Keratinocyte (primary cell): ENCODE data around the gene ARHGAP32. TPM values are rescaled to one million over a fixed set of nuclear protein-coding genes. Genes with fewer than 3 reads are reported as not detected.

Experiments used
- DNase-seq: peaks from one replicate; pipeline ENCODE4 v3.0.0-alpha.2; 2011; ENCODE audit warnings: low read depth, missing footprints, low spot score
- FAIRE-seq: peaks from 2 replicates; lab custom pipeline; 2011; peaks lifted over from hg19 to GRCh38; lab: Jason Lieb, UNC
- H2AFZ ChIP-seq: 2 replicates; pipeline ENCODE4 v1.6.0; 2012; ENCODE audit warnings: low read length, control low read depth, inconsistent platforms; ENCODE audit not compliant: control insufficient read depth
- H3K27ac ChIP-seq: 2 replicates; pipeline ENCODE4 v1.5.1; 2011; ENCODE audit warnings: low read length; ENCODE audit not compliant: control insufficient read depth, insufficient read depth
- H3K27me3 ChIP-seq: 3 replicates; pipeline ENCODE4 v1.6.0; 2011; ENCODE audit warnings: low read length; ENCODE audit not compliant: control insufficient read depth, insufficient read depth; ENCODE audit errors: extremely low read depth
- H3K36me3 ChIP-seq, 2 experiments: 2 replicates in 1 of 2; 3 replicates in 1 of 2; pipeline ENCODE4 v1.5.1; 2011; ENCODE audit warnings: low read length in 2 of 2, mild to moderate bottlenecking in 1 of 2; ENCODE audit not compliant: control insufficient read depth in 2 of 2, insufficient read depth in 2 of 2; ENCODE audit errors: extremely low read depth in 1 of 2
- H3K4me1 ChIP-seq: 3 replicates; pipeline ENCODE4 v1.5.1; 2011; ENCODE audit warnings: low read length; ENCODE audit not compliant: control insufficient read depth, insufficient read depth; ENCODE audit errors: extremely low read depth
- H3K4me2 ChIP-seq: 3 replicates; pipeline ENCODE4 v1.6.0; 2011; ENCODE audit warnings: low read depth, low read length; ENCODE audit not compliant: control insufficient read depth, insufficient read depth; ENCODE audit errors: extremely low read depth
- H3K4me3 ChIP-seq, 3 experiments: fragments of 200-600 bp in 1 of 3; sonication (generic) in 1 of 3; 2 replicates in 2 of 3; 3 replicates in 1 of 3; pipeline ENCODE4 v1.5.1; 2011 to 2016; ENCODE audit warnings: low read length in 3 of 3, mild to moderate bottlenecking in 3 of 3, control low read depth in 2 of 3, inconsistent platforms in 1 of 3, low read depth in 1 of 3, mixed read lengths in 1 of 3, mixed run types in 1 of 3, moderate library complexity in 1 of 3; ENCODE audit not compliant: control insufficient read depth in 2 of 3, insufficient read depth in 2 of 3; ENCODE audit errors: extremely low read depth in 1 of 3
- H3K79me2 ChIP-seq: 2 replicates; pipeline ENCODE4 v1.6.0; 2012; ENCODE audit warnings: low read length; ENCODE audit not compliant: control insufficient read depth, insufficient read depth
- H3K9ac ChIP-seq: 3 replicates; pipeline ENCODE4 v1.6.0; 2011; ENCODE audit warnings: low read length; ENCODE audit not compliant: control insufficient read depth, insufficient read depth; ENCODE audit errors: extremely low read depth
- H3K9me1 ChIP-seq: 3 replicates; pipeline ENCODE4 v1.6.0; 2011; ENCODE audit warnings: low read length; ENCODE audit not compliant: control insufficient read depth, insufficient read depth; ENCODE audit errors: extremely low read depth
- H3K9me3 ChIP-seq: 2 replicates; pipeline ENCODE4 v1.5.1; 2012; ENCODE audit warnings: low read depth, low read length; ENCODE audit not compliant: control insufficient read depth
- H4K20me1 ChIP-seq: 3 replicates; pipeline ENCODE4 v1.6.0; 2011; ENCODE audit warnings: low read length; ENCODE audit not compliant: control insufficient read depth, insufficient read depth; ENCODE audit errors: extremely low read depth
- EZH2 ChIP-seq: IDR thresholded peaks from one replicate; pipeline ENCODE4 v1.6.1; 2012; ENCODE audit warnings: inconsistent platforms, mild to moderate bottlenecking, low read length, moderate library complexity
- dilution Hi-C: fragments of 300-500 bp; cut with MboI; formaldehyde crosslinking; loops from one replicate; pipeline ENCODE4 v1.7.0; 2020; ENCODE audit warnings: low sequenced_read_pairs; ENCODE audit not compliant: extremely low pct_ligation_motif_present
- polyA plus RNA-seq, 5 experiments: library from polyadenylated mRNA; depleted of rRNA in 3 of 5; stranded (reverse) in 3 of 5; stranded (forward) in 1 of 5; unstranded in 1 of 5; fragments of >200 nt; gene quantifications; 1 replicate in 1 of 5; 2 replicates in 3 of 5; 3 replicates in 1 of 5; pipeline versions ENCODE4 v1.2.1 to v1.2.3, GENCODE V29; 2011 to 2012; ENCODE audit warnings: missing spikeins in 2 of 5, low read depth in 1 of 5, low replicate concordance in 1 of 5
- TF ChIP-seq, protein P1 (sequence below), 3 experiments: IDR thresholded peaks in 1 of 3; conservative IDR thresholded peaks in 1 of 3; optimal IDR thresholded peaks in 1 of 3; 2 replicates in 2 of 3; 3 replicates in 1 of 3; pipeline versions ENCODE3 to v1.5.1; 2011; ENCODE audit warnings: low read length in 3 of 3, mild to moderate bottlenecking in 3 of 3, moderate library complexity in 2 of 3, control low read depth in 1 of 3, inconsistent platforms in 1 of 3; ENCODE audit not compliant: insufficient read depth in 2 of 3; ENCODE audit errors: extremely low read depth in 1 of 3

ARHGAP32 gene
- polyA plus RNA-seq, 1 donor (not counting 4 experiments of a cell fraction or from before 2014, with no cell fraction given): 10.8 TPM

- no peaks in the 10 kb centered on the region for H3K36me3 ChIP-seq
- H3K4me1 ChIP-seq: no peaks in the 10 kb centered on the region
- no peaks in the 10 kb centered on the region for H3K9me1 ChIP-seq
- H3K9me3 ChIP-seq: no peaks in the 10 kb centered on the region
- H3K9ac ChIP-seq: no peak overlapping the region
- no peak for FAIRE-seq
- H3K4me3 ChIP-seq: no peak overlapping the region
- no peak overlapping the region for H2AFZ ChIP-seq
- H3K27ac ChIP-seq: no peak overlapping the region
- no peak overlapping the region for H3K4me2 ChIP-seq
- TF ChIP-seq, protein P1, sequence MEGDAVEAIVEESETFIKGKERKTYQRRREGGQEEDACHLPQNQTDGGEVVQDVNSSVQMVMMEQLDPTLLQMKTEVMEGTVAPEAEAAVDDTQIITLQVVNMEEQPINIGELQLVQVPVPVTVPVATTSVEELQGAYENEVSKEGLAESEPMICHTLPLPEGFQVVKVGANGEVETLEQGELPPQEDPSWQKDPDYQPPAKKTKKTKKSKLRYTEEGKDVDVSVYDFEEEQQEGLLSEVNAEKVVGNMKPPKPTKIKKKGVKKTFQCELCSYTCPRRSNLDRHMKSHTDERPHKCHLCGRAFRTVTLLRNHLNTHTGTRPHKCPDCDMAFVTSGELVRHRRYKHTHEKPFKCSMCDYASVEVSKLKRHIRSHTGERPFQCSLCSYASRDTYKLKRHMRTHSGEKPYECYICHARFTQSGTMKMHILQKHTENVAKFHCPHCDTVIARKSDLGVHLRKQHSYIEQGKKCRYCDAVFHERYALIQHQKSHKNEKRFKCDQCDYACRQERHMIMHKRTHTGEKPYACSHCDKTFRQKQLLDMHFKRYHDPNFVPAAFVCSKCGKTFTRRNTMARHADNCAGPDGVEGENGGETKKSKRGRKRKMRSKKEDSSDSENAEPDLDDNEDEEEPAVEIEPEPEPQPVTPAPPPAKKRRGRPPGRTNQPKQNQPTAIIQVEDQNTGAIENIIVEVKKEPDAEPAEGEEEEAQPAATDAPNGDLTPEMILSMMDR (optimal IDR thresholded peaks at IDR 0.05 in 1 of 3, IDR thresholded peaks at IDR 0.05 in 1 of 3, conservative IDR thresholded peaks at IDR 0.05 in 1 of 3; ENCODE audit: extremely low read depth in 1 of 3, insufficient read depth in 2 of 3, low read length in 3 of 3): no peak
- TF ChIP-seq EZH2: no peak
- DNase-seq: no peak
- H3K79me2 ChIP-seq: peaks cover 6% of the 10 kb centered on the region
- no peaks in the 10 kb centered on the region for H3K27me3 ChIP-seq
- dilution Hi-C loops: no loop called here
- H4K20me1 ChIP-seq: no peaks in the 10 kb centered on the region
Observed at GRCh38 chr11:129237880-129238638, 45.9 kb upstream of the ARHGAP32 start.

DNA sequence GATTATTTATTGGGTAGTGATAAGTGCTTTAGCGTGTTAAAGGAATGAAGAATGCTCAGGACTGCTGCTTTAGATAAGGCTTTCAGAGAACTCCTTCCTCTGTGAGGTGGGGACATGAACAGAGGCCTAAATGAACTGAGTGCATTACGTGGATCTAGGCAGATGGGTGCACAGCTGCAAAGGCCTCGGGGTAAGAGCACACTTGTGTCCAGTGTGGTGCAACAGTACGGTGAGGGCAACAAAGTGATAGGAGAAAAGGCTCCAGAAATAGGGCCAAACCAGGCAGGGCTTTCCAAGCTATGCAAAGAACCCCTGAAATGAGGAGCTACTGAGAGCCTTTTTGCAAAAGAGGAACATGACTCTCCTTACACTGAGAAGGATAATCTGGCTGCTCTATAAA, 45.3 kb upstream of the ARHGAP32 start:
- DNase-seq (no peak), FAIRE-seq (no peak)
- TF ChIP-seq EZH2: no peak
- TF ChIP-seq, protein P1 (optimal IDR thresholded peaks at IDR 0.05 in 1 of 3, IDR thresholded peaks at IDR 0.05 in 1 of 3, conservative IDR thresholded peaks at IDR 0.05 in 1 of 3; ENCODE audit: extremely low read depth in 1 of 3, insufficient read depth in 2 of 3, low read length in 3 of 3): no peak
- Histone ChIP-seq H3K27me3 (no peaks in the 10 kb centered on the region), H3K79me2 (peaks cover 2% of the 10 kb centered on the region), H3K9me3 (no peaks in the 10 kb centered on the region), H3K27ac (no peak overlapping the region), H3K4me3 (no peak overlapping the region), H3K9ac (no peak overlapping the region), H2AFZ (no peak overlapping the region), H4K20me1 (no peaks in the 10 kb centered on the region), H3K4me1 (no peaks in the 10 kb centered on the region), H3K9me1 (no peaks in the 10 kb centered on the region), H3K4me2 (no peak overlapping the region), H3K36me3 (no peaks in the 10 kb centered on the region)
- dilution Hi-C loops: no loop called here
